Naive thymus-derived CD8-positive, alpha-beta T cell (primary cell): ENCODE data around the gene GDPD5. TPM values are rescaled to one million over a fixed set of nuclear protein-coding genes. Genes with fewer than 3 reads are reported as not detected.

Experiments
- ATAC-seq, 2 donors: fragments of 150-1000 bp; cut with Tn5 transposase in 1 of 2; sonication (Bioruptor Pico), chemical (Tn5 transposase) in 1 of 2; 1 replicate in 1 of 2; 2 replicates in 1 of 2; pipeline ENCODE4 v1.10.0; 2021; ENCODE audit warnings: mild to moderate bottlenecking in 2 of 2, moderate library complexity in 2 of 2
- POLR2A ChIA-PET: fragments of 350-600 bp; sonication (Branson Sonifier 250); formaldehyde crosslinking; loops from one replicate; lab custom pipeline; 2021; ENCODE audit warnings: antibody characterized with exemption; lab: Charles Lee
- DNase-seq, 10 donors: peaks; one replicate each; pipeline versions ENCODE4 v3.0.0 to v3.0.0-alpha.2; 2020 to 2022
- H3K27ac Mint-ChIP-seq, 10 donors: one replicate each; pipeline ENCODE4 v1.8.0; 2020 to 2022; ENCODE audit warnings: mild to moderate bottlenecking in 10 of 10, mixed read lengths in 10 of 10, moderate library complexity in 4 of 10, inconsistent platforms in 1 of 10
- H3K27me3 Mint-ChIP-seq, 5 donors: one replicate each; pipeline ENCODE4 v1.8.0; 2021 to 2022; ENCODE audit warnings: mixed read lengths in 5 of 5
- H3K36me3 Mint-ChIP-seq, 3 donors: one replicate each; pipeline ENCODE4 v1.8.0; 2020 to 2022; ENCODE audit warnings: mixed read lengths in 3 of 3, mild to moderate bottlenecking in 2 of 3, inconsistent platforms in 1 of 3
- H3K4me1 Mint-ChIP-seq, 4 donors: one replicate each; pipeline ENCODE4 v1.8.0; 2021 to 2022; ENCODE audit warnings: mixed read lengths in 4 of 4
- H3K4me3 Mint-ChIP-seq, 10 donors: one replicate each; pipeline ENCODE4 v1.8.0; 2020 to 2022; ENCODE audit warnings: mild to moderate bottlenecking in 10 of 10, mixed read lengths in 10 of 10, moderate library complexity in 6 of 10, inconsistent platforms in 1 of 10
- H3K9me3 Mint-ChIP-seq, 9 donors: one replicate each; pipeline ENCODE4 v1.8.0; 2020 to 2022; ENCODE audit warnings: mixed read lengths in 9 of 9, mild to moderate bottlenecking in 3 of 9, inconsistent platforms in 1 of 9, moderate library complexity in 1 of 9
- polyA plus RNA-seq, 3 donors: library from polyadenylated mRNA; unstranded; fragments of 300-500 nt; fragmentation: Illumina TruSeq; gene quantifications; one replicate each; pipeline ENCODE4 v1.2.3, GENCODE V29; 2021
- total RNA-seq, 8 experiments: library from RNA in 2 of 8; stranded (reverse) in 2 of 8; gene quantifications; one replicate each; pipeline ENCODE4 v1.2.3 and lab custom pipeline; 2021 to 2026

Gene GDPD5, protein sequence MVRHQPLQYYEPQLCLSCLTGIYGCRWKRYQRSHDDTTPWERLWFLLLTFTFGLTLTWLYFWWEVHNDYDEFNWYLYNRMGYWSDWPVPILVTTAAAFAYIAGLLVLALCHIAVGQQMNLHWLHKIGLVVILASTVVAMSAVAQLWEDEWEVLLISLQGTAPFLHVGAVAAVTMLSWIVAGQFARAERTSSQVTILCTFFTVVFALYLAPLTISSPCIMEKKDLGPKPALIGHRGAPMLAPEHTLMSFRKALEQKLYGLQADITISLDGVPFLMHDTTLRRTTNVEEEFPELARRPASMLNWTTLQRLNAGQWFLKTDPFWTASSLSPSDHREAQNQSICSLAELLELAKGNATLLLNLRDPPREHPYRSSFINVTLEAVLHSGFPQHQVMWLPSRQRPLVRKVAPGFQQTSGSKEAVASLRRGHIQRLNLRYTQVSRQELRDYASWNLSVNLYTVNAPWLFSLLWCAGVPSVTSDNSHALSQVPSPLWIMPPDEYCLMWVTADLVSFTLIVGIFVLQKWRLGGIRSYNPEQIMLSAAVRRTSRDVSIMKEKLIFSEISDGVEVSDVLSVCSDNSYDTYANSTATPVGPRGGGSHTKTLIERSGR
- 10 to 100 TPM; 13.1 to 13.4 TPM for total RNA-seq
- 1 to 10 TPM; 4.2 to 5.1 (median 4.3) TPM for polyA plus RNA-seq
- total RNA-seq (lab: John Stamatoyannopoulos, UW) = 4.7 to 41.4 (median 9.2) reads per million in 6 experiments

DNA sequence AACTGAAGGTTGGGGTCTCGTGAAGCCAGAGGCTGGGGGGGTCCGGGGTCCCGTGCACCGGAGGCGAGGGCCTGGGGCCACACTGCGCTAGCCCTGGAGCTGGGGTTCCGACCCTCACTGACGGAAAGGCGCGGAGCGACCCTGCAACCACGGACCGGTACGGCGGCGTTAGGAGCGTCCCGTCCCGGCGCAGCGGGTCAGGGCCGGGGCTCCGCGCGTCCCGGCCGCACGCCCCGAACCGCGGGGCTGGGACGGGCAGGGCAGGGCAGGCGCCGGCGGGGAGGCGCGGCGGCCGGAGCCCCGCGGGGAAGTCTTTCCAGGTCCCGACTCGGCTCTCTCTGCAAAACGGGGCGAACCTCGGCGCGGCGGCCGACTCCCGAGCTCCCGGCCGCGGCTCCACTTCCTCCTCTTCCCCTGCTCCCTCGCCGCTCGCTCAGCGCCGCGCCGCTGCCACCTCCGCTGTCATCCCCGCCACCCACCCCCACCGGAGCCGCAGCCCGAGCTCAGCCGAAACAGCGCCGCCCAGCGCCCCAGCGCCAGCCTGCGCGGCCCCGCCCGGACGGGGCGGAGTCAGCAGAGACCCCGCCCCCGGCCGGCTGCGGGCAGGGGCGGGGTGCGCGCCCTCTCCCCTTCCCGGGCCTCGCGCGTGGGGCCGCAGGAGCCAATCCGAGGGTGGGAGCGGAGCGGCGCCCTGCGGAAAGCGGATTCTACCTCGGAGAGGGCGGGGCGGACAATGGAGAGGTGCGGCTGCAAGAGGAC, at the start of gene GDPD5:
Gene GDPD5 (minus strand): TSS at position 509 of the 759 bp plus-strand sequence. CDS start 48,206 bp downstream, outside the sequence.
- H3K4me1 Mint-ChIP-seq = peaks cover 20 to 28% (median 27%) of the 10 kb centered on the region in 4 donors

DNA sequence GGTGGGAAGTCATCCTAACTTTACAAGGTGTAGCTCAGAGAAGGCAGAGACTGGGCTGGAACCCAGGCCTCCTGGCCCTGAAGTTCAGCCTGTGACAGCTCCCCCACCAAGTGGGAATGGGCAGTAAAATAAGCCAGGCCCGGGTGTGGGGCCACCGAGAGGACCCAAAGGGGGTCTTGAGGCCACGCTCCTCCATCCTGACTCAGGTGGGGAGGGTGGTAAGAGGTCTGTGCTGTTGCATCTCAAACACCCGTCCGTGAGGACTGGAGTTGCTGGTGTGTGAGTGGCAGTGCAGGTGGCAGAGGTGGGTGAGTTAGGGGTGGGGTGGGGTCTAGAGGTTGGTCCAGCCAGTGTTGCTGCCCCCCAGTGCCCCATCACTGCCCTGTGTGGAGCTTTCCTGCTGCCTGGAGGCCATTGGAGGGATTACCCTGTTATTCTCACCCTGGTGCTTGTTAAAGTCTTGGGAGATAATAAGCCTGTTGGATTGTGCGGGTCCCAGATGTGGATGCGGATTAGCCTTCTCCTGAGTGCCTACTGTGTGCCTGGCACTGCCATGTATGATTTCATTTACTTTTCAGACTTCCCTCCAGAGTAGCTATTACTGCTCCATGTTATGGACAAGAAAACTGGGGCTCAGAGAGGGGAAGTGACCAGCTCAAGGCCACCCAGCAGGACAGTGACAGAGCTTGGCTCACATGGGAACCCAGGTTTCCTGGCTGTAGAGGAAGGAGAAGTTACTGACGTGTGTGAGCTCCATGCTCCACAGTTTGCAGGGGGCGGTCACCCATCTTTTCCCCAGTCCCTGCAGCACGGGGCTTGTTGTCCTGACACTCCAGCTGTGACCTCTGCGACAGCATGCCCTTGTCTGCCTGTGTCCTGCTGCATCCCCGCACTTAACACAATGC, 49.2 kb upstream of the GDPD5 start:
- POLR2A ChIA-PET = interaction anchor here (1.1 to 1.3 kb wide), 2 partner anchors 9 to 13 kb away, joined by 3 to 4 read pairs; no protein-coding TSS in a partner anchor
- H3K27me3 Mint-ChIP-seq = no peaks in the 10 kb centered on the region
- H3K4me3 Mint-ChIP-seq = no peak overlapping the region
- no peak for DNase-seq
- H3K4me1 Mint-ChIP-seq = peaks cover 9 to 13% (median 10%) of the 10 kb centered on the region in 4 donors
- no peaks in the 10 kb centered on the region for H3K9me3 Mint-ChIP-seq
- peak overlapping the region in 1 of 10 donors; percentile 46 for H3K27ac Mint-ChIP-seq
- ATAC-seq = no peak
- H3K36me3 Mint-ChIP-seq = peaks cover 0 to 30% (median 0%) of the 10 kb centered on the region in 3 donors

More for the DNA sequence above, at the start of gene GDPD5:
- Mint-ChIP-seq H3K4me3 (peak within 1 kb of the TSS; percentile 77 to 93 (median 85)), H3K27me3 (no peaks in the 10 kb centered on the region), H3K27ac (peak within 1 kb of the TSS in 9 of 10 donors; percentile 62 to 90 (median 73)), H3K9me3 (no peaks in the 10 kb centered on the region), H3K36me3 (no peaks in the 10 kb centered on the region)
- peak; percentile 86 to 90 for ATAC-seq
- peak; percentile 68 to 91 (median 86) for DNase-seq
- POLR2A ChIA-PET = interaction anchor here (0.6 to 1.4 kb wide), 8 partner anchors 8 to 142 kb away, joined by 3 to 6 read pairs (median 3); no protein-coding TSS in a partner anchor

DNA sequence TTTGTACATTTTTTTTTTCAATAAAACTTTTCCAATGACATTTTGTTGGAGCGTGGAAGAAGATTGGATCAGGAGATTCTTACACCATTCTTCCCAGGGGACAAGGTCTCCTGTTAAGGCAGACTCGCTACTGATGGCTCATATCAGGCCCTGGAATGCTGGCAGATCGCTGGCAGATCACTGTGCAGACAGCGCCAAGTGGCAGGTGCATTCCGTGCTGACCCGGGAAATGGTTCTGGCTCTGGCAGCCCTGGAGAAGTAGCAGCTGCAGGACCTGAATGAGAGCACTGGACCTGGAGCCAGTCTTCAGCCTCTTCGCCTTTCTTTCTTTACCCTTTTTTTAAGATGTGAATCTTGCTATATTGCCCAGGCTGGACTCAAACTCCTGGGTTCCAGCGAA, 47.0 kb upstream of the GDPD5 start:
- no peaks in the 10 kb centered on the region for H3K27me3 Mint-ChIP-seq
- ATAC-seq (no peak), DNase-seq (no peak)
- H3K27ac Mint-ChIP-seq = peak overlapping the region in 3 of 10 donors; percentile 37 to 71 (median 44)
- peaks cover 0 to 50% (median under 1%) of the 10 kb centered on the region in 3 donors for H3K36me3 Mint-ChIP-seq
- no peaks in the 10 kb centered on the region for H3K9me3 Mint-ChIP-seq
- peaks cover 7 to 13% (median 10%) of the 10 kb centered on the region in 4 donors for H3K4me1 Mint-ChIP-seq
- H3K4me3 Mint-ChIP-seq = no peak overlapping the region
- POLR2A ChIA-PET = interaction anchor here (0.6 kb wide), 1 partner anchor 174 kb away, joined by 6 read pairs; no protein-coding TSS in a partner anchor

DNA sequence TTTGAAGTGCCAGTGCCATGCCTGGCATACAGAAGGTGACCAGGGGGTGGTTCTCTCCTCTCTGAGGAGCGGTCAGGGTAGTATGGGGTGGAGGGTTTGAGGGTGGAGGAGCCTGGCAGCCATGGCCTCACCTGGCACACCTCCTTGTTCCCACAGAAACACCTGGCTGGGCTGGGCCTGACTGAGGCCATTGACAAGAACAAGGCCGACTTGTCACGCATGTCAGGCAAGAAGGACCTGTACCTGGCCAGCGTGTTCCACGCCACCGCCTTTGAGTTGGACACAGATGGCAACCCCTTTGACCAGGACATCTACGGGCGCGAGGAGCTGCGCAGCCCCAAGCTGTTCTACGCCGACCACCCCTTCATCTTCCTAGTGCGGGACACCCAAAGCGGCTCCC, 45.9 kb upstream of the GDPD5 start:
- peak overlapping the region in 1 of 10 donors; percentile 73 for H3K27ac Mint-ChIP-seq
- H3K36me3 Mint-ChIP-seq = peaks cover 0 to 53% (median 2%) of the 10 kb centered on the region in 3 donors
- POLR2A ChIA-PET = interaction anchor here (1.1 kb wide), 1 partner anchor 182 kb away, joined by 3 read pairs; no protein-coding TSS in a partner anchor

DNA sequence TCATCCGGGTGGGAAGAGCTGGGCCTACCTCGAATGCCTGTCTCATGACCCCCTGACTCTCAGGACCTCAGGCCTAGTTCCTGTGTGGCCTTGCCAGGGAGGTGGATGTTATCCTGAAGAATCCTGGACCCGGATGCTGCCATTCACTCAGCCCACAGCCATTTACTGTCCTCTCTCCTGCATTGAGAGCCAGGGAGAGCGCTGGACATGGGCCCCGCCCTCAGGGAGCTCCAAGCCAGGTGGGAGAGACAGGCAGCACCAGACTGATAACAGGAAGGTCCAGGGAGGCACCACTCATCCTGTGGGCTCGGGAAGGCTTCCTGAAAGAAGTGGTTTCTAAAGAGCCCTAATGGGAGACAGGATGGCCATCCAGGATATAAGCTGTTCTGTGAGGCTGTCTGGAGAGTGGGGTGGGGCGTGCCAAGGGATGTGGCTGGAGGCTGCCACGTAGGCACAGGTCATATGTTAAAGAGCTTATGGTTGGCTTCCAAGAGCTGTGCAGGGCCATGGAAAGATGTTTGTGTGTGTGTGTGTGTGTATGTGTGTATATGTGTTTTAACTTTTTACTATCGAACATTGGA, 44.9 kb upstream of the GDPD5 start:
- Mint-ChIP-seq H3K36me3 (peaks cover 0 to 53% (median 2%) of the 10 kb centered on the region in 3 donors), H3K9me3 (no peaks in the 10 kb centered on the region), H3K27ac (peak overlapping the region in 3 of 10 donors; percentile 12 to 95 (median 21)), H3K27me3 (no peaks in the 10 kb centered on the region), H3K4me1 (peaks cover 6 to 14% (median 7%) of the 10 kb centered on the region in 4 donors), H3K4me3 (no peak overlapping the region)
- no peak for ATAC-seq
- no peak for DNase-seq
- POLR2A ChIA-PET = interaction anchor here (1.1 to 1.2 kb wide), 2 partner anchors 13 to 181 kb away, joined by 3 to 5 read pairs; no protein-coding TSS in a partner anchor

More for the DNA sequence above, 45.9 kb upstream of the GDPD5 start:
- H3K4me3 Mint-ChIP-seq = no peak overlapping the region
- ATAC-seq (no peak), DNase-seq (no peak)
- H3K4me1 Mint-ChIP-seq = peaks cover 4 to 14% (median 9%) of the 10 kb centered on the region in 4 donors
- no peaks in the 10 kb centered on the region for H3K9me3 Mint-ChIP-seq
- H3K27me3 Mint-ChIP-seq = no peaks in the 10 kb centered on the region

DNA sequence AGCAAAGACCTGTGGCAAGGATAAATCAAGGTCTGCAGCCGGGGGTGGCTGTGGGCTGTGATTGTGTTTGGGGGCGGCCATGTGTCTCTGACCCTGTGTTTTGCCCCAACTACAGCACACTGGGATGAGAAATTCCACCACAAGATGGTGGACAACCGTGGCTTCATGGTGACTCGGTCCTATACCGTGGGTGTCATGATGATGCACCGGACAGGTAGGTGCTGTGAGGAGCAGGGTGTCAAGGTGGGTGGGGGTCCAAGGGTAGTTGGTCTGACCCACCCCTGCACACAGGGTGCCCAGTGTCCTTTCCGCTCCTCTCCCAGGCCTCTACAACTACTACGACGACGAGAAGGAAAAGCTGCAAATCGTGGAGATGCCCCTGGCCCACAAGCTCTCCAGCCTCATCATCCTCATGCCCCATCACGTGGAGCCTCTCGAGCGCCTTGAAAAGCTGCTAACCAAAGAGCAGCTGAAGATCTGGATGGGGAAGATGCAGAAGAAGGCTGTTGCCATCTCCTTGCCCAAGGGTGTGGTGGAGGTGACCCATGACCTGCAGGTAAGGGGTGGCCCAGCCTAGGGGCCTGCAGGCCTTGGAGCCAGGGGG, 43.0 kb upstream of the GDPD5 start:
- H3K4me1 Mint-ChIP-seq = peaks cover 13 to 33% (median 25%) of the 10 kb centered on the region in 4 donors
- no peaks in the 10 kb centered on the region for H3K9me3 Mint-ChIP-seq
- H3K4me3 Mint-ChIP-seq = peak overlapping the region in 1 of 10 donors; percentile 24
- DNase-seq (no peak), ATAC-seq (no peak)
- H3K36me3 Mint-ChIP-seq = peaks cover 0 to 53% (median 2%) of the 10 kb centered on the region in 3 donors
- POLR2A ChIA-PET = no interaction called here
- no peak overlapping the region for H3K27ac Mint-ChIP-seq
- no peaks in the 10 kb centered on the region for H3K27me3 Mint-ChIP-seq

DNA sequence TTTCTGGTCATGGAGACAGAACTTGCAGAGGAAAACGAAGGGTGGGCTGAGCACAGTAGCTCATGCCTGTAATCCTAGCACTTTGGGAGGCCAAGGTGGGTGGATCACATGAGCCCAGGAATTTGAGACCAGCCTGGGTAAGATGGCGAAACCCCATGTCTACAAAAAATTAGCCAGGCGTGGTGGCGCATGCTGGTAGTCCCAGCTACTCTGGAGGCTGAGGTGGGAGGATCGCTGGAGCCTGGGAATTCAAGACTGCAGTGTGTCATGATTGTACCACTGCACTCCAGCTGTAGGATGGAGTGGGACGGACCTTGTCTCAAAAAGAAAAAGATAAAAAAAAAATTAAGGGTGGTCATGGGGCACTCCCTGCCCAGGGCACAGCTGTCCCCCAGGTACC, 42.2 kb upstream of the GDPD5 start:
- H3K27me3 Mint-ChIP-seq = no peaks in the 10 kb centered on the region
- ATAC-seq = no peak
- peak overlapping the region in 2 of 10 donors; percentile 43 to 87 for H3K27ac Mint-ChIP-seq
- POLR2A ChIA-PET = no interaction called here
- no peak overlapping the region for H3K4me3 Mint-ChIP-seq
- H3K4me1 Mint-ChIP-seq = peaks cover 17 to 41% (median 32%) of the 10 kb centered on the region in 4 donors
- peaks cover 0 to 52% (median 2%) of the 10 kb centered on the region in 3 donors for H3K36me3 Mint-ChIP-seq
- DNase-seq = no peak
- no peaks in the 10 kb centered on the region for H3K9me3 Mint-ChIP-seq

DNA sequence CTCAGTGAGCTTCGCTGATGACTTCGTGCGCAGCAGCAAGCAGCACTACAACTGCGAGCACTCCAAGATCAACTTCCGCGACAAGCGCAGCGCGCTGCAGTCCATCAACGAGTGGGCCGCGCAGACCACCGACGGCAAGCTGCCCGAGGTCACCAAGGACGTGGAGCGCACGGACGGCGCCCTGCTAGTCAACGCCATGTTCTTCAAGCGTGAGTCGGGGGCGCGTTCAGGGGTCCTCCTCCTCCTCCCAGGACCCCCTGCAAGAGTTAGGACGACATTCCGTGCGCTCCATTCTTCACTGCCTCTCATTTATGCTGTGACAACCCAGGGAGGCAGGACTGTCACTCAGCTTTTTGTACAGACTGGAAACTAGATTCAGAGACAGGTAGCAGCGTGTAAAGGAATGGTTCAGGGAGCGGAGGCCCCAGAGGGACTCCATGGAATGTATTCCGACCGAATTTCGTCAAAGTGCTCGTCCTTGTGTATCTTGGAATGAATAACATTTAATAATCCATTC, 41.1 kb upstream of the GDPD5 start:
- Mint-ChIP-seq H3K4me3 (no peak overlapping the region), H3K36me3 (peaks cover 0 to 42% (median 2%) of the 10 kb centered on the region in 3 donors), H3K27me3 (no peaks in the 10 kb centered on the region), H3K4me1 (peaks cover 21 to 50% (median 43%) of the 10 kb centered on the region in 4 donors), H3K27ac (no peak overlapping the region), H3K9me3 (no peaks in the 10 kb centered on the region)
- ATAC-seq (no peak), DNase-seq (no peak)
- POLR2A ChIA-PET = interaction anchor here (0.6 to 1.5 kb wide), 4 partner anchors 8 to 784 kb away, joined by 3 to 4 read pairs (median 4); no protein-coding TSS in a partner anchor

DNA sequence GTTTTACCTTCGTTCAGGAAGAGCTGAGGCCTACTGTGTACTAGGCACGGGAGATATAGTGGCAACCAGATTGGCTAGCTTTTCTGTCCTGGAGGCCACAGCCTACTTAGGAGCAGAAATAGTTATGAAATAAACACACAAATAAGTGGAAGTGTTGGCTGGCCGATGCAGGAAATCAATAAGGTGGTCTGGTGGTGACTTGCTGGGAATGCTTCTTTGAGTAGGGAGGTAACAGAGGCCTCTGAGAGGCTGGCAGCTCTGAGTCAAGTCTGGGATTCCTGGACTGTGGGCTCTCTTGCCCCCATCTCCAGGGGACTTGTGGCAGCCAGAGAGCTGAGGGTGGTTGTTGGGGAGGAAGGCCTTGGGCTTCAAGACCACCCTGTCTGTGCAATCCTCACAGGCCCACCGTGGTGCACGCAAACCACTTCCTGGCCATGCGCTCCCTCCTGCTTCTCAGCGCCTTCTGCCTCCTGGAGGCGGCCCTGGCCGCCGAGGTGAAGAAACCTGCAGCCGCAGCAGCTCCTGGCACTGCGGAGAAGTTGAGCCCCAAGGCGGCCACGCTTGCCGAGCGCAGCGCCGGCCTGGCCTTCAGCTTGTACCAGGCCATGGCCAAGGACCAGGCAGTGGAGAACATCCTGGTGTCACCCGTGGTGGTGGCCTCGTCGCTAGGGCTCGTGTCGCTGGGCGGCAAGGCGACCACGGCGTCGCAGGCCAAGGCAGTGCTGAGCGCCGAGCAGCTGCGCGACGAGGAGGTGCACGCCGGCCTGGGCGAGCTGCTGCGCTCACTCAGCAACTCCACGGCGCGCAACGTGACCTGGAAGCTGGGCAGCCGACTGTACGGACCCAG, 40.4 kb upstream of the GDPD5 start:
- peak in 4 of 10 donors; percentile 17 to 41 (median 30) for DNase-seq
- H3K9me3 Mint-ChIP-seq = no peaks in the 10 kb centered on the region
- H3K27me3 Mint-ChIP-seq = no peaks in the 10 kb centered on the region
- H3K4me3 Mint-ChIP-seq = peak overlapping the region in 6 of 10 donors; percentile 12 to 74 (median 46)
- H3K27ac Mint-ChIP-seq = peak overlapping the region; percentile 11 to 83 (median 67)
- peaks cover 23 to 55% (median 48%) of the 10 kb centered on the region in 4 donors for H3K4me1 Mint-ChIP-seq
- H3K36me3 Mint-ChIP-seq = peaks cover 0 to 35% (median 2%) of the 10 kb centered on the region in 3 donors
- peak in 1 of 2 donors; percentile 13 for ATAC-seq
- POLR2A ChIA-PET = interaction anchor here (0.6 to 1.5 kb wide), 5 partner anchors 9 to 783 kb away, joined by 3 to 4 read pairs (median 4); no protein-coding TSS in a partner anchor
